Activated T-cell treated with anti-CD3 and anti-CD28 coated beads, Interleukin-2, amount 50 U/mL, for 24 hours (primary cell): ENCODE data around the gene ZBED3.
"Not testable (repeated sequence)": the region's sequence is repeated elsewhere in the genome, so short reads cannot be mapped to it uniquely, and the experiment has no call there.

ENCODE experiments used
- DNase-seq: peaks from one replicate; pipeline ENCODE4 v3.0.0-alpha.2; 2020
- H3K27ac Mint-ChIP-seq: 2 replicates; pipeline ENCODE4 v1.8.0; 2020; ENCODE audit warnings: mild to moderate bottlenecking, mixed read lengths
- H3K27me3 Mint-ChIP-seq: 2 replicates; pipeline ENCODE4 v1.8.0; 2020; ENCODE audit warnings: mixed read lengths
- H3K36me3 Mint-ChIP-seq: 2 replicates; pipeline ENCODE4 v1.8.0; 2020; ENCODE audit warnings: low read depth, mixed read lengths
- H3K4me1 Mint-ChIP-seq: 2 replicates; pipeline ENCODE4 v1.8.0; 2020; ENCODE audit warnings: low read depth, mixed read lengths
- H3K4me3 Mint-ChIP-seq: 2 replicates; pipeline ENCODE4 v1.8.0; 2020; ENCODE audit warnings: mild to moderate bottlenecking, moderate library complexity, mixed read lengths
- H3K9me3 Mint-ChIP-seq: 2 replicates; pipeline ENCODE4 v1.8.0; 2020; ENCODE audit warnings: mixed read lengths

Gene ZBED3

DNA sequence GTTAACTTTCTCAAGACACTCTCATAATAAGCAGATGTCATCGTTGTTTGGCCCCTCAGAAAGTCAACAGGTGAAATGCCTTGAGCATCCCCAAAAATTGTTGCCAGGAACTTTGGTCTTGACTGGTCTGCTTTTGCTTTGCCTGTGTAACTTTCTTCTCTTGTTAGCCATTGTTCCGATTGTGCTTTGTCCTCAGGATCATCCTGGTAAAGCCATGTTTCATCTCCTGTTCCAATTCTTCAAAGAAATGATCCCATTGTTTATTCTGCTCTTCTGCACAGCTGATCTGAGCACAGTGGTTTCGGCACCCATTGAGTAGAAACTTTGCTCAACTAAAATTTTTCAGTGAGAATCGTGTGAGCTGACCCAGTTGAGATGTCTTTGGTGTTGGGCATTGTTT, 8.1 kb upstream of the ZBED3 start:
- Mint-ChIP-seq H3K36me3 (no peaks in the 10 kb centered on the region), H3K4me3 (no peak overlapping the region), H3K9me3 (no peaks in the 10 kb centered on the region), H3K27me3 (no peaks in the 10 kb centered on the region), H3K4me1 (no peaks in the 10 kb centered on the region), H3K27ac (no peak overlapping the region)
- no peak for DNase-seq

DNA sequence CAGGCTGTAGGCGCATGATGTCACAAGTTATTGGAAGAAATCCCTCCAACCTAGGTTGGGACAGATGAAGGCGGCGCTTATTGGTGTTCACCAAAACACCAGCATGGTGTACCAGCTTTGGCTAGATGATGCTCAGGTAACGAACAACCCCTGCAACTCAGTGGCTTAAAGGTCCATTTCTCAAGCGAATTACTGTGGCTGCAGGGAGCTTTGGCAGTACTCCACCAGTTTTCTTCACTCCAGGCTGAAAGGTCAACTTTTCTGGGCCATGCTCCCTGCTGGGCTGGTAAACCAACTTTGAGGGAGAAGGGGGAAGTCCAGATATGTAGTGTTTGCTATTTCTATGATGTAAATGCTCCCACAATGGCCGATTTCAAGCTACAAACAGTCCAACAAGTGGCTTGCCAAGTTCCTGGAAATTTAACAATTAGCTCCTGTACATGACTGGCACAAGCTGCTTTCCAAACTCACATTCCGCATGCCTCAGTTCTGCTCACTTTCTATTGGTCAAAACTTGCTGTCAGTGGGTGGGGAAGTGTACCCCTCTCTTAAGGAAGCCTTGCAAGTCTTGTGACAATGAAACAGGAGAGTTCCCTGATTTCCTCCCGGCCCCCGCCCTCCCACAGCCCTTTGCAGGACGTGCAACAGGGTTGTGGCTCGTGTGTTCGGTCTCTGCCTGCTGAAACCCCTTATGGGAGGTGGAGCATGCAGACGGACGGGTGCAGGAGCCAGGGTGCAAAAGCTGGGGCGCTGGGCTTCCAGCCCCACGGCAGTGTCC, 588 bp upstream of the ZBED3 start:
- H3K4me3 Mint-ChIP-seq = peak overlapping the region; percentile 82
- no peaks in the 10 kb centered on the region for H3K36me3 Mint-ChIP-seq
- no peak for DNase-seq
- peak overlapping the region; percentile 78 for H3K27ac Mint-ChIP-seq
- peaks cover 12% of the 10 kb centered on the region for H3K27me3 Mint-ChIP-seq
- peaks cover 17% of the 10 kb centered on the region for H3K4me1 Mint-ChIP-seq
- no peaks in the 10 kb centered on the region for H3K9me3 Mint-ChIP-seq

DNA sequence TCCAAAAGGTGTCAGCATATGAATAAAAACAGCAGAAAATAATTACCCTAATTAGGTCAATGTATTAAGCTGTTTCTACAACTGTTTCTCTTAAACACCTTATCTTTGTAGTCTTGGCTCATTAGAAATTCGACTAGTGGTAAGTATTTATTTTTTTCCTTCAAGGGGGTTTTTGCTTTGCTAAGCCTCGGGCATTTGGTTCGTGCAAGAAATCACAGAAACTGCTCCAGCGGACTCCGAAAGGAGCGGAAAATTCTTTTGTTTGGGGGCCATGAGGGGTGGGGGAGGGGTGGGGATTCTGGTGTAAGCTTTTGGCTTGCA, 757 bp downstream of the ZBED3 start:
- Mint-ChIP-seq H3K27ac (peak overlapping the region; percentile 79), H3K4me1 (peaks cover 17% of the 10 kb centered on the region), H3K27me3 (peaks cover 12% of the 10 kb centered on the region), H3K9me3 (no peaks in the 10 kb centered on the region), H3K4me3 (peak overlapping the region; percentile 82), H3K36me3 (peaks cover 2% of the 10 kb centered on the region)
- no peak for DNase-seq

DNA sequence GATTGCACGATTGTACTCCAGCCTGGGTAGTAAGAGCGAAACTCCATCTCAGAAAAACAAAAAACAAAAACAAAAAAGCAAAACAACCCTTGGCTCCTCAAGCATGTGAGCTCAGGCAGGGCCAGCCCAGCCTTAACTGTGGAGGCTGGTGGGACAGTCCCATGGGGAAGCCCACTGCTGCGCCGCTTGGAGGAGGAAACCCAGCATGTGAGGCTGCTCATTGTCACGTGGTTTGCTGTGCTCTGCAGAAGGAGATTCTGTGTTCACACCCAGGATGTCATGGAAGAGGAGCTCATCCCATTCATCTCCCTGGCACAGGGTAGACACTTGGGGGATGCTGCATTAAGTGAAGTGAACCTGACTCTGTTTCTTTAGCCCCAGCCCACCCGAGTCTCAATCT, 4.0 kb downstream of the ZBED3 start:
- no peaks in the 10 kb centered on the region for H3K9me3 Mint-ChIP-seq
- H3K4me3 Mint-ChIP-seq = no peak overlapping the region
- H3K4me1 Mint-ChIP-seq = peaks cover 16% of the 10 kb centered on the region
- H3K36me3 Mint-ChIP-seq = peaks cover 2% of the 10 kb centered on the region
- H3K27me3 Mint-ChIP-seq = peaks cover 8% of the 10 kb centered on the region
- no peak overlapping the region for H3K27ac Mint-ChIP-seq
- DNase-seq = no peak

DNA sequence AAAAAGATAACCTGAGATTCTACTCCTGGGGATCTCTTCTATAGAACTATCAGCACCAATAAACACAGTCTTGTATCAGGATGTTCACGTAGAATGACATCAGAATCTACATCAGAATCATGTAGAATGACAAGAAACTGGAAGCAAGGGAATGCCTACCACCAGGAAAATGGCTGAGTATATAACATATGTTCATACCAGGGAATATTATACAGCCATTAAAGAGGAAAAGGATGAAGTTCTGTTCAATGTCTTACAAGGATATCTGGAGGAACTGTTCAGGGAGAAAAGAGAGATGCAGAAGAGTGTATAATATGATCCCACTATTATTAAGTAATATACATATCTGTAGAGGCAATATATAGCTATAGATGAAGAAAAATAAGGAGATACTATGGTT, 4.8 kb downstream of the ZBED3 start:
- Mint-ChIP-seq H3K4me1 (peaks cover 11% of the 10 kb centered on the region), H3K9me3 (no peaks in the 10 kb centered on the region), H3K27ac (no peak overlapping the region), H3K27me3 (peaks cover 3% of the 10 kb centered on the region), H3K36me3 (peaks cover 2% of the 10 kb centered on the region), H3K4me3 (no peak overlapping the region)
- DNase-seq = no peak

DNA sequence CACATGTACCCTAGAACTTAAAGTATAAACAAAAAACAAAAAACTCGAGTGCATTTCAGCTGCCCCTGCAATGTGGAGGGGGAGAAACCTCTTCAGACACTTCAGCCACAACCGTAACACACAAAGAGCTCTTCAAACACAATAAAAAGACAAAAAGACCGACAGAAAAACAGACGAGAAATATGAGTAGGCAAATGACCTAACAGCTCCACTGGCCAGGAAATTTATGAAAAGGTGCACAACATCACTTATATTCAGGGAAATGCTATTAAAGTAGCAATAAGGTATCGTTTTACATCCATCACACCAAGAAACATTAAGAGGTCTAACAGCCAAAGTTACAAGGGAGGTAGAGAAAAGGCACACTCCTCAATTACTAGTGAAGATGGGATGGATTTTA, 6.2 kb downstream of the ZBED3 start:
- peaks cover 2% of the 10 kb centered on the region for H3K36me3 Mint-ChIP-seq
- H3K4me3 Mint-ChIP-seq = no peak overlapping the region
- no peaks in the 10 kb centered on the region for H3K9me3 Mint-ChIP-seq
- peaks cover 11% of the 10 kb centered on the region for H3K4me1 Mint-ChIP-seq
- no peak for DNase-seq
- H3K27me3 Mint-ChIP-seq = no peaks in the 10 kb centered on the region
- H3K27ac Mint-ChIP-seq = no peak overlapping the region

DNA sequence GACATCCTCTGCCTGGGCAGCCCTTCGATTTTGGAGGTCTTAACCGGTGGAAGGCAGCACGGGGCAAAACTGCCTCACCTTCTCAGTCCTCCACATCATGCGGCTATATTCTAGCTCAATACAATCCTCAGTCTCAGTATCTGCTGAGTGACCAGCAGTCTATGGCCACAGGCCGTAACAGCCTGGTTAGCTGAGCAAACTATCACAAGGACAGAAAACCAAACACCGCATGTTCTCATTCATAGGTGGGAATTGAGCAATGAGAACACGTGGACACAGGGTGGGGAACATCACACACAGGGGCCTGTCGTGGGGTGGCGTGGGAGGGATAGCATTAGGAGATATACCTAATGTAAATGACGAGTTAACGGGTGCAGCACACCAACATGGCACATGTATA, 6.6 kb downstream of the ZBED3 start:
- H3K4me3 Mint-ChIP-seq, H3K27me3 Mint-ChIP-seq, H3K4me1 Mint-ChIP-seq, H3K27ac Mint-ChIP-seq, H3K9me3 Mint-ChIP-seq, DNase-seq, H3K36me3 Mint-ChIP-seq: not testable (repeated sequence)

DNA sequence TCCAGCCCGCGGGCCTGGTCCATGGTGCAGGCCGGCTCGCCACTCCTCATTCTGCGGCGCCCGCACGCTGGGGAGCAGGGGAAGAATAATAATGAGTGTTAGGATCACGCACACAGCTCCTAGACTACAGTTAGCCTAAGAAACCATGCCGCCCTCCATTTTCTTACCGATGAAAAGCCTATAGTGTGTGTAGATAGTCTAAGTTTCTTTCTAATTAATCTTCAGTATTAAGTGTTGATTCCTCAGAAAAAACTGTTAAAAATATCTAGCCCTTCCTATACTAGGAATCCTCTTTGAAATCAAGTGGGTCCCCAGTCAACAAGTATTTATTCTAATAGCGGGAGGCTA, 9.3 kb downstream of the ZBED3 start:
- H3K27me3 Mint-ChIP-seq = no peaks in the 10 kb centered on the region
- no peak overlapping the region for H3K27ac Mint-ChIP-seq
- DNase-seq = no peak
- peaks cover 10% of the 10 kb centered on the region for H3K4me1 Mint-ChIP-seq
- peaks cover 2% of the 10 kb centered on the region for H3K36me3 Mint-ChIP-seq
- H3K4me3 Mint-ChIP-seq = peak overlapping the region; percentile 56
- H3K9me3 Mint-ChIP-seq = no peaks in the 10 kb centered on the region

DNA sequence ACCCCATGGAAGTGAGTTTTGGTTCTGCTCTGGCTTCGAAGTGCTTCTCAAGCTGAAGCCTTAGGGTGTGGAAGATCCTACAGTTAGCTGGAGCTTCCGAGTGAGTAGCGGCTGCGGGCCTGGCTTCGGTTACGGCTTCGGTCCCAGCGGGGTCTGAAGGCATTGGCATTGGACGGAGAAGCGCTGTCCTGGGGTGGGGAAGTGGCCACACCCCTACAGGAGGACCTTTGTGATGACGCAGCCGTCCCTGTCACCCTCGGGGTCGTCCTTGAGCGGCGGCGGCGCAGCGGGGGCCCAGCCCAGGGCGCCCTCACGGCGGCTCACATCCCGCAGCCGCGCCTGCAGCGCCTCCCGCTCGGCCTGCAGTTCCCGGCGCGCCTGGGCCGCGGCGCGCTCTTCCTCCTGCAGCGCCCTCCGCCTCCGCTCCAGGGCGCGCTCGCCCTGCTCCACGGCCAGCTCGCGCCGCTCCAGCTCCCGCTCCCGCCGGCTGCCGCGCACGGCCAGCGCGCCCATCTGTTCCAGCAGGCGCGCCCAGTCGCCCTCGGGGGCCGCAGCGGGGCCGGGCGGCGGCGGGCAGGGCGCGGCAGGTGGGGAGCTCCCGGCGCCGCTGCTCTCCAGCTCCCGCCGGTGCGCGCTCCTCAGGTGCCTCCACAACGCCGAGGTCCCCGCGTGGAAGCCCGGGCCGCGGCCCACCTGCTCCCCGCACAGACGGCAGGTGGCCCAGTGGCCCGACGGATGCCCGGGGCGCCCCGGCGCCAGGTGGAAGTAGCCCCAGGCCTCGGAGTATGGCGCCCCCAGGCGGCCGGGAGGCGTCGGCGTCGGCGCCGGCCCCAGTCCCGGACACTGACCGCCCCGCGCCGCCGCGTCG, 9.9 kb downstream of the ZBED3 start:
- peak overlapping the region; percentile 56 for H3K4me3 Mint-ChIP-seq
- no peaks in the 10 kb centered on the region for H3K9me3 Mint-ChIP-seq
- H3K27me3 Mint-ChIP-seq = no peaks in the 10 kb centered on the region
- DNase-seq = peak; percentile 78
- H3K4me1 Mint-ChIP-seq = peaks cover 10% of the 10 kb centered on the region
- H3K27ac Mint-ChIP-seq = no peak overlapping the region
- H3K36me3 Mint-ChIP-seq = peaks cover 2% of the 10 kb centered on the region

DNA sequence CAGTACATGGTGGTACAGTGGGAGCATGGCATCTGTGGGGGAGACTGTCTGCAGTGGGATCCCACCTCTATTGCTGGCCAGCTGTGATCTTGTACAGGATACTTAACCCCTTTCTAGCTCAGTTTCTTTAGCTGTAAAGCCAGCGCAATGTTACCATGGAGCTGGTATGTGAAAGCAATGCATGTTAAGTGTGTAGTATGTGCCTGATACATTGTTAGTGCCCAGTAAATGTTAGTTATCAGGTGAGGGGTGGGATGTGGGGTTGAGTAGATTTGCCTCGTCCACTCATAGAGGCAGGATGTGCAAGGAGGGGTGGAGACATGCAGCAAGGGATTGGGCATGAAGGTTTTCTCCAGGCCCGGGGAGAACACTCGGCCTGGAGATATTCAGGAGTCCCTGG, 12.3 kb downstream of the ZBED3 start:
- Mint-ChIP-seq H3K27ac (no peak overlapping the region), H3K4me3 (no peak overlapping the region), H3K4me1 (peaks cover 10% of the 10 kb centered on the region), H3K9me3 (no peaks in the 10 kb centered on the region), H3K36me3 (peaks cover 14% of the 10 kb centered on the region), H3K27me3 (no peaks in the 10 kb centered on the region)
- DNase-seq = no peak

DNA sequence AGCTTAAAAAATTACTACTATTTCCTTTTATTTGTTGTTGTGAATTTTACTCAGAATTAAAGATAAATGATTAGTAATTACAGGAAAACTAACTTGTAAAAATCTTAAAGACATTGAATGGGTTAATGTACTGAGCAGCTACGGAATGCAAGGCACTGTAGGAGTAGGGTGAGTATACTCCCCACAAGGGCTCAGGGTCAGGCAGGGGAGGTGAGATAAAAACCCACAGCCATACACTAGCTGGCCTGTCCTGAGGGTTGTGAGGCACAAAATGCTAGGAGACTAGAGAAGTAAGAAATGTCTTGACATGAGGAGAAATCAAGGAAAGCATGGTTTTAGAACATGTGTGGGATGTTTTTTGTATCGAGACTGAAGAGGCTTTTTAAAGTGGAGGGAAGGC, 13.4 kb downstream of the ZBED3 start:
- peaks cover 24% of the 10 kb centered on the region for H3K36me3 Mint-ChIP-seq
- no peaks in the 10 kb centered on the region for H3K27me3 Mint-ChIP-seq
- H3K4me3 Mint-ChIP-seq = no peak overlapping the region
- H3K9me3 Mint-ChIP-seq = no peaks in the 10 kb centered on the region
- H3K4me1 Mint-ChIP-seq = peaks cover 10% of the 10 kb centered on the region
- no peak for DNase-seq
- H3K27ac Mint-ChIP-seq = no peak overlapping the region

DNA sequence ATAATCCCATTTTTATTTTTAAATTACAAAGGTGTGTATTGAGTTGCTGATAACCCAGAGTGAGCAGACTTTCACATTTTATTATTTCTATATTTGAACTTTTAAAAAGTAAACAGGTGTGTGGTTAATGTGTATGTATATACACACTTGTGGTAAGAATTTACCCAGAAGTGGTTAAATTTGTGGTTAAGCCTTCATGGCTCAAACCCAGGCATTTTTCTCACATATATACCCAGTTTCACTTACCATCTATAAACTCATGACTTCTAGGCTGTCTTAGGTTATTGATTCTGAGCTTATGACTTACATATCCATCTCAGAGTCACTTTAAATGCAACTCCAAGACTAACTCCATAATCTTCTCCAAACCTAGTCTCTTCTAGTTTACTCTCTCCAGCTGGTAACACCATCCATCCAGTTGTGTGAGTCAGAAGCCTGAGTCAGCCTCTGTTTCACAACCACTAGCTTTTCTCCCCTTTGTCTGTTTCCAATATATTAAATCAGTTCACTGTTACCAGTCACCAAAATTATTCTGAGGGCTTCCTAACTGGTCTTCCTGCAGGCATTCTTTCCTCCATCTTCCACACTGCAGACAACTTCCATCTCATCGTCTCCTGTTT, 20.2 kb downstream of the ZBED3 start:
- DNase-seq = no peak
- Mint-ChIP-seq H3K4me1 (peaks cover 14% of the 10 kb centered on the region), H3K9me3 (no peaks in the 10 kb centered on the region), H3K36me3 (peaks cover 81% of the 10 kb centered on the region), H3K27me3 (no peaks in the 10 kb centered on the region), H3K4me3 (no peak overlapping the region), H3K27ac (no peak overlapping the region)

DNA sequence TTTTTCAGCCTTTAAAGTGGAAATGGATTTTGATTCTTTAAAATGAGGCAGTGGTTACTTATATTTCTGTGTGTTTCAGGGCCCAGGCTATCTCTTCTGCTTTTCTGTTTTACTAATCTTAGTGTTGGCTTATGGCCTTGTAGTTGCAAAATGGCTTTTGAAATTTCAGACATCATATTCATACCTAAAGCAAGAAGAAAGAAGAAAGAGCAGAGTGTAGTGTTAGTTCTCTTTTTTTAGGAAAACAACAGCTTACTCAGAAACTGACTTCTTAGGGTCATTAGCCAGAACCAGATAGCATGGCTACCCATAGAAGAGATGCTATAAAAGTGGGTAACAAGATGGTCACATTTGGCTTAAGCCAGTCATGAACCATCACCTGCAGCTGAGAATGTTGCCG, 20.9 kb downstream of the ZBED3 start:
- peaks cover 88% of the 10 kb centered on the region for H3K36me3 Mint-ChIP-seq
- peaks cover 14% of the 10 kb centered on the region for H3K4me1 Mint-ChIP-seq
- H3K27ac Mint-ChIP-seq = no peak overlapping the region
- H3K9me3 Mint-ChIP-seq = no peaks in the 10 kb centered on the region
- H3K27me3 Mint-ChIP-seq = no peaks in the 10 kb centered on the region
- no peak for DNase-seq
- H3K4me3 Mint-ChIP-seq = no peak overlapping the region

DNA sequence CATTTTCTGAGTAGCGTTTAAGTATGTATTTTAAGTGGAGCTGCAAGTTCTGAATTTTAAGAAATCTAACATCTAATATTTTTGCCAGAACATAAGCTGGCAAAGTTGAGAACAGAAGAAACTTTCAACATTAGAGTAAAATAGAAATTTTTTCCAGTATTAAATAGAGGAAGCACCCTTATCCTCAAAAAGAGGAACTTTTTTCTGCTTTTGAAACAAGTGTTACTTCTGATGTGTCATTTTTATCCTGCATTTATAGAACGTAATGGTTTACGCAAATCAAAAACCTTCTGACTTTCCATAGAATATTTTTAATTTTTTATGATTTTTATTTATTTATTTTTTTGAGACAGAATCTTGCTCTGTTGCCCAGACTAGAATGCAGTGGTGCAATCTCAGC, 21.8 kb downstream of the ZBED3 start:
- Mint-ChIP-seq H3K4me1 (peaks cover 14% of the 10 kb centered on the region), H3K27ac (no peak overlapping the region), H3K9me3 (no peaks in the 10 kb centered on the region), H3K4me3 (no peak overlapping the region), H3K27me3 (no peaks in the 10 kb centered on the region), H3K36me3 (peaks cover 85% of the 10 kb centered on the region)
- no peak for DNase-seq

DNA sequence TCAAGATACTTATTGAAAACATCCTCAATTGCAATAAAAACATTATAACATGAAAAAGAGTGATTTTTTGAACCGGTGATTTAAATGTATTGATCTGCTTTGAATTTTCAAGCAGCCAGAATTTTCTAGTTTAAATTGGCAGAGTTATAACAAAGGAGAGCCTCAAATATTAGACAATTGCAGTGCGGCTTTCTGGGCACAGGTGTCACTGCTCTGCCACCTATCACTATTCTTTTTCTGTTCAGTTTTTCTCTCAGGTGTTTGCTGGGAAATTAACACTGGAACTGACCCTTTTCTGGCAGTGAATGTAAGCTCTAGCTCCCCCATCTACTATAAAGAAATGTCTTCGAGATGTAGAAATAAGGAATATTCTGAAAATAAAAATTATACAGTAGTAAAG, 23.0 kb downstream of the ZBED3 start:
- Mint-ChIP-seq H3K27ac (no peak overlapping the region), H3K4me1 (peaks cover 14% of the 10 kb centered on the region), H3K27me3 (no peaks in the 10 kb centered on the region), H3K9me3 (no peaks in the 10 kb centered on the region), H3K4me3 (no peak overlapping the region), H3K36me3 (peaks cover 85% of the 10 kb centered on the region)
- no peak for DNase-seq
